T-helper 1 cell treated with Interleukin-12 subunit alpha and Interleukin-12 subunit beta and Interleukin-4 antibody, amounts not matched to agents 30 ng/mL and 1 ng/mL, for 36 hours (primary cell): ENCODE data around the gene ABTB2. TPM values are rescaled to one million over a fixed set of nuclear protein-coding genes. Genes with fewer than 3 reads are reported as not detected.

ENCODE experiments used
- intact Hi-C: fragments of 100-400 bp; cut with micrococcal nuclease; formaldehyde crosslinking; loops from one replicate; pipeline ENCODE4 v1.15.1; 2024
- total RNA-seq: library from RNA; stranded (reverse); gene quantifications from 2 replicates; pipeline ENCODE4 v1.2.3, GENCODE V29; 2022

The ABTB2 gene
- total RNA-seq, 1 donor from 2014 or later: 8.3 TPM

DNA sequence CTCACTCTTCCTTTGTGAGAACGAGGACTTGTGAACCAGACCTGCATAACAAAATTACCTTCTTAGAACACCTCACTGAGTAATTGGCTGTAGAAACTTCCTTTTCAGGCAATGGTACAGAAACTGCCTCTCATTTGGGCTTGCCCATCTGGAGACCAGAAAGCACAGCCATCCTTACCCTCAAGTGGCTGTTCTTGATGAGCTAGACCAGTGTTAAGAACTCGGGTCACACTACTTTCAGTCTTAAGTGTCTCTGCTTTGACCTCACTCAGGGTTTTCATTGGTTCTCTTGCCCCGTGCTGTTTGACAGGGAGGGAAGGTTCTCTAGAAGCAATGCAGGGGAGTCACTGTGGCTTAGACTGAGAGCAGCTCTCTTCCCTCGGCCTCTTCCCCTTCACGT is 223.0 kb downstream of the ABTB2 start:
- intact Hi-C loops: no loop called here

DNA sequence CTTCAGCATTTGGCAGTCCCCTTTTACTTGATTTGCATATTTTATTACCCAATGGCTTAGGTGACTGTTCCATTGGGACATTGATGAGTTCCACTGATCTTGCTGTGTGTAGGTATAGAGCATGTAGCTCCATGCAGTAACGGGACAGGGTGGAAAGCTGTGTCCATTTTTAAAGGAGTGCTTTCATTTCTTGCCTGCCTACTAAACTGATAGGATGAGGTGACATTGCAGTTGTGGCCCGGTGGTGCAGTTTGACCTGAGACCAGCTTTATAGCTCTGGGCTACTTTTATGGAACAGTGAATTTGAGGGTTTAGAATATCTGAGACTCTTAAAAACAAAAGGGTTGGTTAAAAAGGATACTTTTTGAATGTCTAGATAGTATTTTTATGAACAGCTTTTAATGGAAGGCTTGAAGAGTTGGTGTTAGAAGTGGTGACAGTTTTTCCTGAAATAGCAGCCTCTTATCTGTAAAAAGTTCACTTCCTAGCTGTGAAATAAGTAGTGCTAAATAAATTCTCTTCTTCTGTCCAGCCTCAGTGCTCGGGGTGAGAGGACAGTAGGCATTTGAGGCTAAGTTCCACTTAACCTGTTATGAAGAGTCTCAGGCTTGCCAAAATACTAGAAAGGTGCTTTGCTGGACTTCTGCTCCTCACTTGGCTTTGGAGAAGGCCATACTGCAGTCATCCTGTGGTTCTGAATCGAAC is 225.4 kb downstream of the ABTB2 start:
- intact Hi-C loops: no loop called here

DNA sequence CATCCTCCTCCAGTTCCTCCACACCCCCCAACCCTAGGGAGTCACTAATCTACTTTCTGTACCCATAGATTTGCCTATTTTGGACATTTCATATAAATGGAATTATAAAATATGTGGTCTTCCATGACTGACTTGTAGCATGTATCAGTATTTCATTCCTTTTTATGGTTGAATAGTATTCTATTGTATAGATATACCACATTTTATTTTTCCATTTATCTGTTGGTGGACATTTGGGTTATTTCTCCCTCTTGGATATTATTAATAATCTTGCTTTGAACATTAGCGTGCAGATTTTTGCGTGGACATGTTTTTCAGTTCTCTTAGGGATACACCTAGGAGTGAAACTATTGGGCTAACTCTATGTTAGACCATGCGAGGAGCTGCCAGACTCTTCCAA is 229.0 kb downstream of the ABTB2 start:
- intact Hi-C loops: no loop called here

DNA sequence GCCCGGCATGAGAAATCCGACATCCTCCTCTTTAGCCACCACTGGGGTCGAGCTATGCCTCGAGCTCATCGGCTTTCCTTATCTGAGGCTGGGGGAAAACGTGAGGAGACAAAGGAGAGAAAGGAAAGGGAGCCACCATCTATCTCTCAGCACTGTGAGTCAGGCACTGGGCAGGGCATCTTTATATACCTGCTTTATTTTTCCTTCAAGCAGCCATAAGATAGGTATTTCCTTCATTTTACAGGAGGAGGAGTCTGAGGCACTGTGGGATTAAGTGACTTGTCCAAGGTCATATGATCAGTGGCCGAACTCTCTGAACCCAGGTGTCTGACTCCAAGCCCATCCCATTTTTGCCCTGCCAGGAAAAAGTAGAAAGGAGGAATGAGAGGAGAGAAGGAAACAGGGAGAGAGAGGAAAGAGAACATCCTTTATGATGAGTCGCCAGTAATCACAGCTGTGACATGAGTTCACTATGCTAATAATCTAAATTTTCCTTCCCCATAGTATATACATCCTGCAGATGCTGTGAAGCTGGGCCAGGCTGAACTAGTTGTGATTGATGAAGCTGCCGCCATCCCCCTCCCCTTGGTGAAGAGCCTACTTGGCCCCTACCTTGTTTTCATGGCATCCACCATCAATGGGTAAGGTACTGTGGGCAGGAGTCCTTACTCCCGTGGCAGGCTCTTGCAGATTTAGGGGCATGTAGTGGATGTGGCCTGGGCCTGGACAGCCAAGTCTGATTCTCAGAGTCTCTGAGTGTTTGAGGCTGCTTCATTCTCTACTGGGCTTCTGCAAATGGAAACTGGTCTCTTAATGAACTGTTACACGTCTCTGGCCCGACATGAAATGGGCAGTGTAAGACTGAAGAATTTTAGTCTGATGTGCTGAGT is 230.6 kb downstream of the ABTB2 start:
- intact Hi-C loops: no loop called here

DNA sequence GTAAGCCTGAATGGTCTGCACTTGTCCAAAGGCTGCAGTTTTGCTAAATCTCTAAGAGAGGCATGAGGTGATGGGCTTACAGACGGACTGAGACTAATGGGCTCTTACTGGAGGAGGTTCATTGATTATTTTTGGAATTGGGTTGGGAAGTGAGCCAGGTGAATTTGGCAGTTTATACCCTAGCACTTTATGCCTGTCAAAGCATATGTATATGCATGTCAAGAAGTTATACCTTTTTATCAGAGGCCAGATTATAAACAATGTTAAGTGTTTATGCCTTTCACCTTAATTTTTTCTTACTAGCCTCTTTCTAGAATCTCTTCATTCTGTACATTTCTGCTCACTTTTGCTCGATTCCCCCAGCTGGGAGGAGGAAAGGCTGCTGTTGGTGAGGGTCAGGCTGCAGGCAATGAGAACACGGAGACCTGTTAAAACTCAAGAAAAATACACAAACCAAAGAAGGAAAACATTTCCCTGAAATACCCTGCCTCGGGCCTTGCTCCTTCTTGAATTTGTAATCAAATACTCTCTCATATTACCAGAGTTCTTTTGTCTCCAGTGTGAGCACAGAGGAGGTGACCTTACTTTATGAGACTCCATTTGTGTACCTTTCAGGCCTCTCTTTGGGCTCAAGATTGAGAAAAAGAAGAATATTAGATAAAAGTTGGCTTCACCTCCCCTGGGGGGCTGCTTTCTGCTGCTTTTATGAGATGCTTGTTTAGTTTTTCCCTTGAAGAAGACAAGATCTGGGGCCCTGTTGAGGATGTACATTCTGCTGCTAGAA is 232.7 kb downstream of the ABTB2 start:
- intact Hi-C loops: no loop called here

DNA sequence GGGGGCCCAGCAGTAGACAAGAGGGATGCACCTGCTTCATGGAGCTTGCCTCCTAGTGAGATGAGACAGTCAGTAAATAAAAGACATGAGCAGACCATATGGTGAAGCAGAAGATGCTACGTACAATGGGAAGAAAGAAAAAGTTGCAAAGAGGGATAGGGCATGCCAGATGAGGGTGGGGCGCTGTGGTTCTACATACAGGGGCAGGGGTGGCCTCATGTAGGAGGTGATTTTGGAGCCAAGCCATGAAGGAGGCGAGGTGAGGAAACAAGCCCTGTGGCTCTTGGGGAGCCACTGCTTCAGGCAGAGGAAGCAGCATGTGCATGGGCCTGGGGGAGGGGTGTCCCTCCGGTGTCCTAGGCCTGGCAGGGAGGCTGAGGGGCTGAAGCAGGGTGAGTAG is 237.2 kb downstream of the ABTB2 start:
- intact Hi-C loops: no loop called here

DNA sequence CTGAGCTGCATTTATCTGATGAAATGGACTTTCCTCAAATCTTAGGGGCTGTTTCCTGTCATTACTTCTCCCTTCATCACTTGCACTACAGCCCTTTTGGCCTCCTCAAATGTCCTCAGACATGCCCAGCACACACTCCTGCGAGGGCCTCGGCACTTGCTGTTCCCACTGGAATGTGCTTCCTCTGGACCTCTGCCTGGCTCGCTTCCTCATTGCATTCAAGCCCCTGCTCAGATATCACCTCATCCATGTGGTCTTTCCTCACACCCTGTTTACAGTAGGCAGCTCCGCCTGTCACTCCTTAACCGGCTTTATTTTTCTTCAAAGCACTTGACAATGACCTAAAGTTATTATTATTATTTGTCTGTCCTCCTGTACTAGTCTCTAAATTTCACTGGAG is 243.3 kb downstream of the ABTB2 start:
- intact Hi-C loops: no loop called here

DNA sequence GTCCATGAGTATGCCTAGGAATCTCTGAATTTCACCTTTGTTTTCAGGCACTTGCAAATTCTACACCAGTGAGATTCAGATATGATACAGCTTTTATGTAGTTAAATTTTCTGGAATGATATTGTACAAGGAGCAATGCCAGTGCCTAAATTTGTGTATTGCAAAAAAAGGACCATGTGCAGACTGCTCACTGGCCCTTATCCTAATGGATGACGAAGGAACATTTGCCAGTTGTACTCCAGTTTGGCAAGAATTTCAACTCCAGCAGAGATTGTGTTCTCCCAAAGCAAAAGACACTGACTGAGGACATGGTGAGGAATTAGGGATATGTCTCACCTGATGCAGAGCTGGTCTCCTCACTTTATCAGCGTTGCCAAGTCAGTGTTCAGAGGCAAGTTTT is 243.8 kb downstream of the ABTB2 start:
- intact Hi-C loops: no loop called here

DNA sequence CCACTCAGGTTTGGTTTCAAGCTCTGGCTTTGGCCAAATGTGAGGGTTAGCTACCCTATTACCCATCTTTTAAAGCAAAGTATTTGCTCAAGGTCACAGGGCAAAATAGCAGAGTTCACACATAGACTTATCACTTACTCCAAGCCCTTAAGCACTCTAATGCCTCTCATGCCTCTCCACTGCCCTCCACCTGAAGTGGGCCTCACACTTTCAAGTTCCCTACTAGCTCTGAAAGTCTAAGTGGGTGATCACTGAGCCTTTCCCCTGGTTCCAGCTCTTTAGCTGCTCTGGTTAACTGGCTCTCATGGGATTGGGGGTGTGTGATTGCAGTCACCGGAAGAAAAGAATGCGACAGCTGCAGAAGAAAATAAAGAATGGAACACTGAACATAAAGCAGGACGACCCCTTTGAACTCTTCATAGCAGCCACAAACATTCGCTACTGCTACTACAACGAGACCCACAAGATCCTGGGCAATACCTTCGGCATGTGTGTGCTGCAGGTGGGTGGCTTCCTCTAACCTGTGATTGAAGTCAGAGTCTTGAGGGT is 246.0 kb downstream of the ABTB2 start:
- intact Hi-C loops: no loop called here

DNA sequence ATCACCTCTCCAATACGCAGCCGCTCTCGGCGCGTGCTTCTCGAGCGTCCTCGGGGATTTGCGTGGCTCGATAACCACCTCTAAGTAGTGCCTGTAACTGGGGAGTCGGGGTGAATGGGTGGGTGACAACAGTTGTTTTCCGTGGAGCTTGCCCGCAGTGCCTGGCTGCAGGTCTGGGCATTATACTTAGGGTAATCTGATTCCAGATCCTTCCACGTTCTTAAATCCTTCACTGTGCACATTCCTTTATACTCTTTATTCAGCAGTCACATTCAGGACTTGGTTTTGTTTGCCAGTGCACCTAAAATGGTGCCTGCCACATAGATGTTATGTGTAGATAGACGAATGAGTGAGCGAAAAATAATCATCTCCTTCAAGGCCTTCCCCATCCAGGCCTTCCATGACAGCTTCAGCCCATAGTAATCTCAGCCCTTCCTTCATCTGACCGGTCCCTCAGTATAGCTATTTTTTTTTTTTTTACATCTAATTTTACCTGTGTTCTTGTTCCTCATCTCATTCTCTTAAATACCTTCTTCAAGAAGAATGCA is 251.8 kb downstream of the ABTB2 start:
- intact Hi-C loops: loop anchor here (1.0 to 10.0 kb wide), 13 partner anchors 55 to 1523 kb away; partner anchors contain the start of genes APIP, C11orf91, CAPRIN1 and CAT

DNA sequence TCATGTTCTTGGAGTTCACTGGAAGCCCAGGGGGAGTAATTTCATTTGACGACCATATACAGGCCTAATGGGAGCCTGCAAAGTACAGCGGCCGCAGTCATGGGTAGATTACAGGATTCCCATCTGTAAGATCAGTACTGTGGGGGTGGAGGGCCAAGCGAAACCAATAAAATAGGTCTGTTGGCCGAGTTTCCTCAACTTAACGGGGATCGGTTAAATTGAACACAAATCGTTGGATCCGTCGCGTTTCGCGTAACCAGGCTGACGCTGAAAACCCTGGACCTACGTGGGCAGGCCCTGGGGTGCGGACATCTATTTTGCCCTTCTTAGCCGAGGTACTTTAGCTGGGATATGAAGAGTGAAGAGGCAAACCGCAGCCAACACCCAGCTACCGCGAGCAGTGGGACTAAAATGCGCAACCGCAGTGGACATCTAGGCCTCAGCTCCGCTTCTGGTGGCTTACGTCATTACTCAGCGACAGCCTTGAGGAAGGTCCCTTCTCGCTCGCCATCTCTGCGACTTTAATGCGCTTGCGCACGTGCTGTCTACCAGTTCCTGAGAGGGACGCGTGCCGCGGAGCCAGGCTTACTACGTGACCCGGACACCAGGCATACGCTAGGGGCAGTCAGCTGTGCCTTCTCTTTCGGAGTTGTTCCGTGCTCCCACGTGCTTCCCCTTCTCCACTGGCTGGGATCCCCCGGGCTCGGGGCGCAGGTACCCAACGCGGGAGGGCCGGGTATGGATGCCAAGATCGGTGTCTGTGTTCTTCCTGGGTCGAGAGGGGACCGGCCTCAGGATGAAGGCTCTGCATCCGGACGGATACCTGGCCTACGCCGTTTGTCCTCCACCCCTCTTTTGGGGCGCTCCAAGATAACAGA is 252.5 kb downstream of the ABTB2 start, which contains the start of gene NAT10:
TSS of gene NAT10 (plus strand) at position 551 of the 878 bp plus-strand sequence. CDS start 2,597 bp downstream, outside the sequence.
- intact Hi-C loops: loop anchor here (1.0 to 10.0 kb wide), 13 partner anchors 54 to 1522 kb away; partner anchors contain the start of genes APIP, C11orf91, CAPRIN1 and CAT

DNA sequence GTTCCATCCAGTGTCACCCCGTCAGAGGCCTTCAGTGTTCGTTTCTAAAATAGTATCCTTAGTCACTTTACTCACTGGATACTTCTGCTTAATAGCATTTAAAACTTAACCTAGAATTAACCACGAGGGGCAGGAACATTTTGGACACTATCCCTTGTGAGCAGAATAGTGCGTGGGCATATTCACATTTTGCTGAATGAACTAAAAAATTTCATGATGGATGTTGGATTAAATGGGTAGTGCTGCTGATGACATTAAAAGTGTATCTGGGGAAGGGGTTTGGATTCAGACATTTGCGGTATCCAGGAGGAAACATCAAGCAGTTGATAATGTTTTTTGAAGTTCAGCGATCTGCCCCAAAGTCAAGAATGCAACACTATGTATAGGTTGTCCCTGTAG is 253.1 kb downstream of the ABTB2 start:
- intact Hi-C loops: loop anchor here (1.0 to 10.0 kb wide), 13 partner anchors 53 to 1521 kb away; partner anchors contain the start of genes APIP, C11orf91, CAPRIN1 and CAT

Other genes with a start within 250 kb of the ABTB2 start
- gene CAT, start 80.9 kb upstream of the ABTB2 start, total RNA-seq: 29.1 and 31.2 TPM in 2 replicates
- gene ELF5, start 155.8 kb upstream of the ABTB2 start, total RNA-seq: not detected in 2 replicates